Peyer's patch (tissue), 4 donors: Measurements from ENCODE around the gene ARHGDIG.

ENCODE experiments used
- CTCF ChIP-seq, 6 experiments: fragments of 450-650 bp in 4 of 6; fragments of 200-600 bp in 2 of 6; sonication (generic) in 1 of 6; IDR thresholded peaks; one replicate each; pipeline ENCODE4 v1.5.1; 2017 to 2019; ENCODE audit warnings: antibody characterized with exemption in 6 of 6, mild to moderate bottlenecking in 3 of 6, moderate library complexity in 1 of 6
- POLR2A ChIP-seq, 2 donors: fragments of 450-650 bp; IDR thresholded peaks; one replicate each; pipeline ENCODE4 v1.5.1; 2017; ENCODE audit warnings: antibody characterized with exemption in 2 of 2, mild to moderate bottlenecking in 2 of 2, moderate library complexity in 2 of 2

DNA sequence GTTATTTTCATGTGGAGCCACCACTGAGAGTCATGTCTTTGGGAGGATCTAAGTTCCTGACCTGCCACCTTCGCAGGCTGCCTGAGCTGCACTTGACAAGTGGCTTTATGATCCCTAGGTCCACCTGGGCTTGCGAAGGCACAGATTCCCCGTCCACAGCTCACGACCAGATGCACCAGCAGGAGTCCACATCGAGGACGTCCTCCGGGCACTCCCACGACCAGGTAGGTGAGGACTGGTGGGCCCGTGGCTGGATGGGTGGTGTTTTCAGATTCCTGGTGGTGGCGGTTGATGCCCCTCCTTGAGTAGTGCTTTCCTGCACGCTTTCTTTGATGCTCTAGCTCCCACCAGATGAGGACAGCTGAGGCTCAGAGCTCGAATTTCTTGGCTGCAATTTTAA is 31.0 kb upstream of the ARHGDIG start:
- no peak for TF ChIP-seq POLR2A (IDR thresholded peaks at IDR 0.05)
- no peak for TF ChIP-seq CTCF (IDR thresholded peaks at IDR 0.05)
